HG03280 (cell line): ENCODE results near the gene TRANK1.

Experiments used
- ATAC-seq: cut with Tn5 transposase; IDR thresholded peaks from one replicate; pipeline ENCODE4 v1.9.1; 2021; ENCODE audit warnings: mild to moderate bottlenecking, moderate library complexity; ENCODE audit not compliant: unreplicated experiment

Gene TRANK1

GRCh38 chr3:36862076-36862755, 82.6 kb downstream of the TRANK1 start:
- no peak for ATAC-seq

GRCh38 chr3:36859494-36859893, 85.4 kb downstream of the TRANK1 start:
- no peak for ATAC-seq

GRCh38 chr3:36852071-36852470, 92.8 kb downstream of the TRANK1 start:
- no peak for ATAC-seq

GRCh38 chr3:36850743-36851142, 94.1 kb downstream of the TRANK1 start:
- no peak for ATAC-seq

- no peak for ATAC-seq
Measured at GRCh38 chr3:36846406-36846805, 98.4 kb downstream of the TRANK1 start.

- peak; percentile 73 for ATAC-seq
Measured at GRCh38 chr3:36843065-36844051, 101.5 kb downstream of the TRANK1 start.

- ATAC-seq = no peak
Measured at GRCh38 chr3:36842275-36842674, 102.6 kb downstream of the TRANK1 start.

GRCh38 chr3:36840453-36840921, 104.4 kb downstream of the TRANK1 start:
- ATAC-seq = no peak

GRCh38 chr3:36837089-36837488, 107.8 kb downstream of the TRANK1 start:
- ATAC-seq = no peak

- no peak for ATAC-seq
Measured at GRCh38 chr3:36833160-36833814, 111.6 kb downstream of the TRANK1 start.

GRCh38 chr3:36832406-36832805, 112.4 kb downstream of the TRANK1 start:
- no peak for ATAC-seq

- ATAC-seq = no peak
Measured at GRCh38 chr3:36827133-36827532, 117.7 kb downstream of the TRANK1 start.

- ATAC-seq = no peak
Measured at GRCh38 chr3:36826240-36826639, 118.6 kb downstream of the TRANK1 start.

GRCh38 chr3:36824443-36824842, 120.4 kb downstream of the TRANK1 start:
- no peak for ATAC-seq

GRCh38 chr3:36823806-36824205, 121.0 kb downstream of the TRANK1 start:
- ATAC-seq = no peak

GRCh38 chr3:36820083-36820482, 124.8 kb downstream of the TRANK1 start:
- ATAC-seq = no peak

- no peak for ATAC-seq
Measured at GRCh38 chr3:36817806-36818533, 126.9 kb downstream of the TRANK1 start.

GRCh38 chr3:36815375-36815774, 129.5 kb downstream of the TRANK1 start:
- ATAC-seq = no peak

- no peak for ATAC-seq
Measured at GRCh38 chr3:36814776-36815175, 130.1 kb downstream of the TRANK1 start.

- ATAC-seq = no peak
Measured at GRCh38 chr3:36814066-36814717, 130.7 kb downstream of the TRANK1 start.
